ENCODE results near the gene RAB40C. TPM values are rescaled to one million over a fixed set of nuclear protein-coding genes. Genes with fewer than 3 reads are reported as not detected.

Gene RAB40C
- total and polyA plus RNA-seq, 3 donors from 2014 or later, result 27.6 to 51.2 (median 47.9) TPM

DNA sequence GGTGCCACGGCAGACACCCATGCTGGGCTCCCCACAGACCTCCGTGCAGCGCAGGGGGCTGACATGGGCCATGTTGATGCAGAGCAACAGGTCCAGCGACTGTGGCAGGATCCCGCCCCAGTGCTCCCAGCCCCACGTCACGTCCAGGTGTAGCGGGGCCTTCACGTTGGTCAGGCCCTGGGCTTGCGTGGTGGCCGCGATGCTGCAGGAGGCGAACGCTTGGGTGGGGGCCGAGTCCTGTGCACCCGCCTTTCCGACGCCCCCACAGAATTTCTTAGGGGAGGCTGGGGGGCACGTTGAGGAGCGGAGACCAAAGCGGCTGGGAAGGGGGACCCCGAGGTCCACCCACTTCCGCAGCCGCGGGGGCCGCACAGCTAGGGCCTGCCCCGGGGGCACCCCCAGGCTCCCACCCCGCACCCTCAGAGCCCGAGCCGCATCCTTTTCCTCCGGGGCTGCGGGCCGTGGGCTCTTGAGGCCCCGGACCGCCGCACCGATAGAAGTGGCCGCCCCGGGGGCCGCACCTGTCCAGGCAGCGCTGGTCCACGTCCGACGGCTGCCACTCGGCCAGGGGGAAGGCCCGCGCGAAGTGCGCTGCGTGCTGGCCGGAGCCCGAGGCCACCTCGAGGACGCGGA is 45.8 kb downstream of the RAB40C start:
- intact Hi-C loops (cut with DNase I; ENCODE audit: low total_unique reads), result loop anchor here (10.0 kb wide), 1 partner anchor 51 kb away; no protein-coding TSS in a partner anchor
- no peaks in the 10 kb centered on the region for H3K9me3 ChIP-seq
- WGBS, 2 donors, result 4% methylated on average over 52 of the region's 55 CpGs; no CpG with 5 or more reads in 1 of the 2 donors
- H3K36me3 ChIP-seq (ENCODE audit: low read depth, missing control alignments), result no peaks in the 10 kb centered on the region
- peak overlapping the region; percentile 75 to 90 for H3K4me3 ChIP-seq
- no peaks in the 10 kb centered on the region for H3K27me3 ChIP-seq
- peaks cover 27% of the 10 kb centered on the region for H3K4me1 ChIP-seq
- TF ChIP-seq POLR2A (IDR thresholded peaks at IDR 0.05), result no peak
- TF ChIP-seq, protein P1, sequence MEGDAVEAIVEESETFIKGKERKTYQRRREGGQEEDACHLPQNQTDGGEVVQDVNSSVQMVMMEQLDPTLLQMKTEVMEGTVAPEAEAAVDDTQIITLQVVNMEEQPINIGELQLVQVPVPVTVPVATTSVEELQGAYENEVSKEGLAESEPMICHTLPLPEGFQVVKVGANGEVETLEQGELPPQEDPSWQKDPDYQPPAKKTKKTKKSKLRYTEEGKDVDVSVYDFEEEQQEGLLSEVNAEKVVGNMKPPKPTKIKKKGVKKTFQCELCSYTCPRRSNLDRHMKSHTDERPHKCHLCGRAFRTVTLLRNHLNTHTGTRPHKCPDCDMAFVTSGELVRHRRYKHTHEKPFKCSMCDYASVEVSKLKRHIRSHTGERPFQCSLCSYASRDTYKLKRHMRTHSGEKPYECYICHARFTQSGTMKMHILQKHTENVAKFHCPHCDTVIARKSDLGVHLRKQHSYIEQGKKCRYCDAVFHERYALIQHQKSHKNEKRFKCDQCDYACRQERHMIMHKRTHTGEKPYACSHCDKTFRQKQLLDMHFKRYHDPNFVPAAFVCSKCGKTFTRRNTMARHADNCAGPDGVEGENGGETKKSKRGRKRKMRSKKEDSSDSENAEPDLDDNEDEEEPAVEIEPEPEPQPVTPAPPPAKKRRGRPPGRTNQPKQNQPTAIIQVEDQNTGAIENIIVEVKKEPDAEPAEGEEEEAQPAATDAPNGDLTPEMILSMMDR (IDR thresholded peaks at IDR 0.05), result no peak
- H3K27ac ChIP-seq, result peak overlapping the region; percentile 91 to 97
- no peak for DNase-seq

DNA sequence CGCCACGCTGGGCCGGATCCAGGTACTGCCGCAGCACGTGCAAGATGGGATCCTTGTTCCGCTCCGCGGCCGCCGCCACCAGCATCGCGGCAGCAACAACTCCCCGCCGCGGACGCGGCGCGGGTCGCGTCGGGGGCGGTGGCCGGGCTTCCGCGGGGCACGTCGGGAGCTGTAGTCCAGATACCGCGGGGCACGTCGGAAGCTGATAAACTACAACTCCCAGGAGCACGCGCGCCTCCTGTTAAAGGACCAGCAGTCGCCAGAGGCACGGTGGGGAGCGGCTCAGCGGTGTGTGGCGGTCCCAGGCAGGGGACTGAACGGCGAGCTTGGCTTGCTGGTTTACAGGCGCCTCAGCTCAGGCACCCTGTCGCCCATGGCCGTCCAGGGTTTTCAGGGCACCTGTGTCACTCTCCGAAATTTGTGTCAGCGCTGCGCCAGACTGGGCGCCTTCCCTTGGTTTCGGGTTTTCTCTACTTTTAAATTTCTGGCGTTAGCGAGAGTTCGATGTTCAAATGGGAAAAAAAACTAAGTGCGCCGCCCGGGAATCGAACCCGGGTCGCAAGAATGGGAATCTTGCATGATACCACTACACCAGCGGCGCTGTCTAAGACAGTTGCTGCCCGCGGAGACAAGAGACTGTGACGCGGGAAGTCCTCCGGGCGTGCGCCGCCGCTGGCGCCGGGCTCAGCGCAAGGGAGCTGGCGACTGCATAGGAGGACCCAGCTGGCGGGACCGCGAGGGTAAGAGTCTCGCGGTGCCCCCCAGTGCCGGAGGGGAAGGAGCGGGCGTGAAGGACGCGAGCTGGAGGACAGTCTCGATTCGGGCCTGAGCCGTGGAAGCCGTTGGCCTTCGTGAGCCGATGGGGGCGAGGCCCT is 46.6 kb downstream of the RAB40C start, which contains the start of gene METTL26:
METTL26 (minus strand) TSS at position 100 of the 875 bp plus-strand sequence; CDS start at position 85, 15 bp downstream.
- H3K36me3 ChIP-seq (ENCODE audit: low read depth, missing control alignments), result no peaks in the 10 kb centered on the region
- H3K4me1 ChIP-seq, result peaks cover 20% of the 10 kb centered on the region
- H3K27me3 ChIP-seq, result no peaks in the 10 kb centered on the region
- no peaks in the 10 kb centered on the region for H3K9me3 ChIP-seq
- peak within 1 kb of the TSS; percentile 75 to 90 for H3K4me3 ChIP-seq
- TF ChIP-seq POLR2A (IDR thresholded peaks at IDR 0.05), result peak; percentile 40
- TF ChIP-seq, protein P1 (IDR thresholded peaks at IDR 0.05), result peak in 1 of 3 experiments; percentile 14
- intact Hi-C loops (cut with DNase I; ENCODE audit: low total_unique reads), result loop anchor here (10.0 kb wide), 1 partner anchor 52 kb away; no protein-coding TSS in a partner anchor
- DNase-seq, result peak; percentile 98
- 0 to 1% methylated on average over 26 to 83 of the region's 91 CpGs for WGBS, 2 donors
- peak within 1 kb of the TSS; percentile 91 to 97 for H3K27ac ChIP-seq

DNA sequence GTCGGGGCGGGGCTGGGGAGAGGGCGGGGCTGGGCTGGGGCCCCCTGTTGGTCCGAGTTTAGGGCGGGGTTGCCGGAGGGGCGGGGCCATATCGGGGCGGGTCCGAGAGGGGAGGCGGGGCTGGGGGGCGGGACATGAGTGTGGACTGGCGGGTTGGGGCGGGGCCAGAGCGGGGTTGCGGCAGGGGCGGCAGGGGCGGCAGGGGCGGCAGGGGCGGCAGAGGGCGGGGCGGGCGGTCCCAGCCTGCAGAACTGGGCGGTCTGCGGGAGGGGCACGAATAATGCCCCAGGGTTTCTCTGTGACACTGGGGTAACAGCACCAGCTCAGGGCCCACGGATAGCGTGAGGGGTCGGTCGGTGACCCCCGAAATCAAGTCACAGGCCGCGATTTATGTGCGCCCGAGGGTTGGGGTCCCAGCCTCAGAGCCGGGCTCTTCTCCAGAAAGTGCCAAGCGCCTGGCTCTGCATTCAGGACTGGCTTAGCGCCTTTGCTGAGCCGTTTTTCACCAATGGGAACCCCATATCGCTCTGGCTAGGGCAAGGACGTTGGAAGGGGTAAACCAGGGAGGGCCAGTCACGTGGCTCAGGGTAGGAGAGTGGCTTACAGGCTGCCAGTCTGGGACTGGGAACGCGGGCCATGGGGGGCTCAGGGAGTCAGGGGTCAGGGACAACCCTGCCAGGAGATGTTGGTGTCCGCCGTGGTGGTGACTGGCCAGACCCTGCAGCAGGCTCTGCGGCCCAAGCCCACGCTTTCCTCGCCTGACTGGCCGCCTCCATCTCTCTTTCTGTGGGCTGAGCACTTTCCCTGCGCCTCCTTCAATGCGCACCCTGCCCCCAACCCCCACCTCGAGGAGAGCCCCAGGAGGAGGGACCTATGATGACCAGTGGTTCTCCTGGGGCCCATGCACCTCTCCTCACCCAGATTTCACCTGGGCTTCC is 47.5 kb downstream of the RAB40C start:
- Histone ChIP-seq H3K4me1 (peaks cover 20% of the 10 kb centered on the region), H3K36me3 (ENCODE audit: low read depth, missing control alignments) (no peaks in the 10 kb centered on the region), H3K27me3 (no peaks in the 10 kb centered on the region), H3K9me3 (no peaks in the 10 kb centered on the region), H3K27ac (peak overlapping the region; percentile 91 to 97), H3K4me3 (peak overlapping the region; percentile 75 to 90)
- peak; percentile 95 for DNase-seq
- TF ChIP-seq POLR2A (IDR thresholded peaks at IDR 0.05), result no peak
- TF ChIP-seq, protein P1 (IDR thresholded peaks at IDR 0.05), result no peak
- WGBS, 2 donors, result 25% methylated on average over 28 of the region's 53 CpGs; no CpG with 5 or more reads in 1 of the 2 donors
- intact Hi-C loops (cut with DNase I; ENCODE audit: low total_unique reads), result loop anchor here (10.0 kb wide), 1 partner anchor 53 kb away; no protein-coding TSS in a partner anchor

DNA sequence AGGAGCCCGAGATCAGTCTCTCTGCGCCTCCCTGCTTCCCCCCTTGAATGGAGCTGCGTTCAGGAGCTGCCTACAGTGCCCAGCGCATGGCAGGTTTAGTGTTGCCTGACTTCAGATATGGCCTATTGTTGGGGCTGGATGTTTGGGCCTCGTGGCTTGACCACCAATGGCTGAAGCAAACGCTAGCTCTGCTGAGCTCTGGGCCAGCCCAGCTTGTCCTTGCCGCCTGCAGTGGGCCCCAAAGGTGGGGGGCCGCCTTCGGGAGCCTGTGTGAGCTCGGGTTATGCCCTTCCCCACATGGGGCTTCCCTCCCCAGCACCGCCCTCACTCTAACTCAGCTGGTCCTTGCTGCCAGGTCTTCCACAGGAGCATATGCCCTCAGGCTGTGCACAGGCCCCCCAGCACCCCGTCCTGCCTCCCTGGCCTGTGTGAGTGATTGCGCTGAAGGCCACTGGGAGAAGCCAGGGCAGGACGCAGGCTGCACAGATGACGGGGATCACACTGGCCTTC is 48.2 kb downstream of the RAB40C start:
- no peak for DNase-seq
- no peak overlapping the region for H3K4me3 ChIP-seq
- intact Hi-C loops (cut with DNase I; ENCODE audit: low total_unique reads), result loop anchor here (10.0 kb wide), 1 partner anchor 53 kb away; no protein-coding TSS in a partner anchor
- H3K36me3 ChIP-seq (ENCODE audit: low read depth, missing control alignments), result no peaks in the 10 kb centered on the region
- no peaks in the 10 kb centered on the region for H3K9me3 ChIP-seq
- H3K4me1 ChIP-seq, result peaks cover 27% of the 10 kb centered on the region
- no peak for TF ChIP-seq POLR2A (IDR thresholded peaks at IDR 0.05)
- TF ChIP-seq, protein P1 (IDR thresholded peaks at IDR 0.05), result no peak
- peak overlapping the region; percentile 59 to 97 for H3K27ac ChIP-seq
- H3K27me3 ChIP-seq, result no peaks in the 10 kb centered on the region
- 63% methylated on average over 15 of the region's 15 CpGs; no CpG with 5 or more reads in 1 of the 2 donors for WGBS, 2 donors
